NCI-H2196 treated with DMSO at 0.1 percent for 48 hours (cell line): Measurements from ENCODE around the gene KRT83.
"Not testable (repeated sequence)": the region's sequence is repeated elsewhere in the genome, so short reads cannot be mapped to it uniquely, and the experiment has no call there.

Experiments used
- DNase-seq: peaks from one replicate; lab custom pipeline; 2025; ENCODE audit not compliant: unreplicated experiment; lab: John Stamatoyannopoulos, UW

KRT83 gene

GRCh38 chr12:52287816-52288805 lies 33.1 kb downstream of the KRT83 start:
- not testable (repeated sequence) for DNase-seq

- not testable (repeated sequence) for DNase-seq
These were observed 34.1 kb downstream of the KRT83 start for GRCh38 chr12:52286857-52287785.

- no peak for DNase-seq
These were observed 35.2 kb downstream of the KRT83 start for GRCh38 chr12:52285851-52286530.

GRCh38 chr12:52285172-52285745 lies 35.9 kb downstream of the KRT83 start:
- no peak for DNase-seq

GRCh38 chr12:52284562-52285171 lies 36.5 kb downstream of the KRT83 start:
- DNase-seq: no peak

GRCh38 chr12:52280796-52281560 lies 40.2 kb downstream of the KRT83 start:
- peak; percentile 19 for DNase-seq

- peak; percentile 62 for DNase-seq
These were observed 40.8 kb downstream of the KRT83 start for GRCh38 chr12:52280319-52280795.

- DNase-seq: no peak
These were observed 41.5 kb downstream of the KRT83 start for GRCh38 chr12:52279422-52280318.

GRCh38 chr12:52278575-52279421 lies 42.4 kb downstream of the KRT83 start:
- peak; percentile 63 for DNase-seq

GRCh38 chr12:52277486-52278245 lies 43.5 kb downstream of the KRT83 start:
- no peak for DNase-seq

- DNase-seq: no peak
These were observed 45.5 kb downstream of the KRT83 start for GRCh38 chr12:52275686-52276085.

GRCh38 chr12:52274521-52275120 lies 46.6 kb downstream of the KRT83 start, which contains the start of gene KRT86:
TSS of gene KRT86 (plus strand) at chr12:52274645. CDS start at chr12:52301917, 27,272 bp downstream.
- no peak for DNase-seq

- no peak for DNase-seq
These were observed 50.0 kb downstream of the KRT83 start for GRCh38 chr12:52271158-52271557.

- no peak for DNase-seq
These were observed 50.6 kb downstream of the KRT83 start for GRCh38 chr12:52270541-52271070.

- no peak for DNase-seq
These were observed 53.0 kb downstream of the KRT83 start for GRCh38 chr12:52268212-52268611.

- no peak for DNase-seq
These were observed 53.5 kb downstream of the KRT83 start for GRCh38 chr12:52267699-52268098.
